Smooth muscle cell (in vitro differentiated cells): Measurements from ENCODE around the gene HSPA8. TPM values are rescaled to one million over a fixed set of nuclear protein-coding genes. Genes with fewer than 3 reads are reported as not detected.

Experiments used
- DNase-seq: peaks from one replicate; lab custom pipeline; 2025; ENCODE audit not compliant: unreplicated experiment; lab: John Stamatoyannopoulos, UW
- H2AFZ ChIP-seq: fragments of 200-600 bp; sonication (generic); 2 replicates; pipeline ENCODE4 v1.6.0; 2016; ENCODE audit warnings: antibody characterized with exemption, low read depth, mild to moderate bottlenecking
- H3F3A ChIP-seq: fragments of 200-600 bp; sonication (generic); 2 replicates; pipeline ENCODE4 v1.6.0; 2017; ENCODE audit warnings: antibody characterized with exemption, low read depth
- H3K27ac ChIP-seq: fragments of 200-600 bp; sonication (generic); 2 replicates; pipeline ENCODE4 v1.5.1; 2016; ENCODE audit warnings: low read depth, mild to moderate bottlenecking
- H3K27me3 ChIP-seq: fragments of 200-600 bp; sonication (generic); 2 replicates; pipeline ENCODE4 v1.6.1; 2016; ENCODE audit warnings: low read depth, mild to moderate bottlenecking
- H3K36me3 ChIP-seq: fragments of 200-600 bp; sonication (generic); 2 replicates; pipeline ENCODE4 v1.5.1; 2016; ENCODE audit warnings: low read depth
- H3K4me1 ChIP-seq: fragments of 200-600 bp; sonication (generic); 2 replicates; pipeline ENCODE4 v1.5.1; 2016; ENCODE audit warnings: low read depth
- H3K4me2 ChIP-seq: fragments of 200-600 bp; sonication (generic); 2 replicates; pipeline ENCODE4 v1.6.0; 2016; ENCODE audit warnings: mild to moderate bottlenecking
- H3K4me3 ChIP-seq: fragments of 200-600 bp; sonication (generic); 2 replicates; pipeline ENCODE4 v1.5.1; 2016; ENCODE audit warnings: mild to moderate bottlenecking
- H3K79me2 ChIP-seq: fragments of 200-600 bp; sonication (generic); 2 replicates; pipeline ENCODE4 v1.6.0; 2016; ENCODE audit warnings: low read depth, mild to moderate bottlenecking
- H3K9ac ChIP-seq: fragments of 200-600 bp; sonication (generic); 2 replicates; pipeline ENCODE4 v1.6.0; 2016; ENCODE audit warnings: low read depth
- H3K9me3 ChIP-seq: fragments of 200-600 bp; sonication (generic); replicated peaks from 2 replicates; pipeline ENCODE4 v1.5.1; 2016; ENCODE audit warnings: low read depth
- H4K20me1 ChIP-seq: fragments of 200-600 bp; sonication (generic); 2 replicates; pipeline ENCODE4 v1.6.0; 2016; ENCODE audit warnings: low read depth
- WGBS: methylation state at CpG from one replicate; pipeline ENCODE4 v1.1.7; 2016; ENCODE audit warnings: low lambda C conversion rate; 5-methylcytosine and 5-hydroxymethylcytosine counted together
- polyA plus RNA-seq: library from polyadenylated mRNA; unstranded; fragments of >200 nt; fragmentation: Nextera tagmentation; extraction: Ambion mirVana; gene quantifications from 2 replicates; pipeline ENCODE4 v1.2.1, GENCODE V29; 2016
- total RNA-seq: library from RNA; depleted of rRNA; stranded (reverse); fragments of >200 nt; gene quantifications from 2 replicates; pipeline ENCODE4 v1.2.3, GENCODE V29; 2014
- TF ChIP-seq, protein P1 (sequence below): fragments of 200-600 bp; sonication (generic); IDR thresholded peaks from 2 replicates; pipeline ENCODE4 v1.5.1; 2017; ENCODE audit warnings: borderline replicate concordance, mild to moderate bottlenecking, antibody characterized with exemption; ENCODE audit not compliant: insufficient read depth, poor library complexity, severe bottlenecking

Gene HSPA8
- total and polyA plus RNA-seq, 2 experiments from 2014 or later, result 449 to 1,497 TPM

DNA sequence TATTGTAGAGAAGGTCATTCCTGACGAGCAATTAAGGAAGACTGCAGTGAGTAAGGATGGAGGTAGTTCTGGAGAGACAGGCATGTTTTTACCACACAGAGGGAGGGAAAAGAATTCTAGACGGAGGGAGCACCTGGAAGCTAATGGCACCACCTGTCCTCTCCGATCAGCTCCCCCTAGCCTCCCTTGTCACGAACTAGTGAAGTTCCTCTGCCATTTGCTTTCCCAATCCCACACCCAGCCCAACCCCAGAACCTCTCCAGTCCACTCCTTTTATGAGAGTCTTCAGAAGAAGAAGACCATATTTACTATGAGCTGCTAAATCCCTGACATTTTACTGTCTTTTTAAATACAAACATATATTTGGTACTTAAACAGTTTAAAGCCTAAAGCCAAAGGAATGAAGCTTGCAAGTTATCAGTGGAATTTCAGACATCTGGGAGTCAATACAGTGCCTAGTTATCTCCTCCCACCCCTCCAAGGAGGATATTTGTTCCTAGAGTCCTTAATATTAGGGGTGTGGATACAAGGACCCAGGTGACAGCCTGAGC is 46.1 kb upstream of the HSPA8 start:
- DNase-seq, result no peak
- 63% methylated on average over 4 of the region's 4 CpGs for WGBS
- Histone ChIP-seq H2AFZ (no peak overlapping the region), H3K36me3 (no peaks in the 10 kb centered on the region), H3K9ac (no peak overlapping the region), H3K27ac (peak overlapping the region; percentile 31), H3F3A (peaks cover 4% of the 10 kb centered on the region), H3K4me3 (no peak overlapping the region), H3K9me3 (no peaks in the 10 kb centered on the region), H3K4me1 (peaks cover 4% of the 10 kb centered on the region), H4K20me1 (peaks cover 20% of the 10 kb centered on the region), H3K79me2 (peaks cover 21% of the 10 kb centered on the region), H3K4me2 (peak overlapping the region; percentile 49), H3K27me3 (no peaks in the 10 kb centered on the region)
- TF ChIP-seq, protein P1, sequence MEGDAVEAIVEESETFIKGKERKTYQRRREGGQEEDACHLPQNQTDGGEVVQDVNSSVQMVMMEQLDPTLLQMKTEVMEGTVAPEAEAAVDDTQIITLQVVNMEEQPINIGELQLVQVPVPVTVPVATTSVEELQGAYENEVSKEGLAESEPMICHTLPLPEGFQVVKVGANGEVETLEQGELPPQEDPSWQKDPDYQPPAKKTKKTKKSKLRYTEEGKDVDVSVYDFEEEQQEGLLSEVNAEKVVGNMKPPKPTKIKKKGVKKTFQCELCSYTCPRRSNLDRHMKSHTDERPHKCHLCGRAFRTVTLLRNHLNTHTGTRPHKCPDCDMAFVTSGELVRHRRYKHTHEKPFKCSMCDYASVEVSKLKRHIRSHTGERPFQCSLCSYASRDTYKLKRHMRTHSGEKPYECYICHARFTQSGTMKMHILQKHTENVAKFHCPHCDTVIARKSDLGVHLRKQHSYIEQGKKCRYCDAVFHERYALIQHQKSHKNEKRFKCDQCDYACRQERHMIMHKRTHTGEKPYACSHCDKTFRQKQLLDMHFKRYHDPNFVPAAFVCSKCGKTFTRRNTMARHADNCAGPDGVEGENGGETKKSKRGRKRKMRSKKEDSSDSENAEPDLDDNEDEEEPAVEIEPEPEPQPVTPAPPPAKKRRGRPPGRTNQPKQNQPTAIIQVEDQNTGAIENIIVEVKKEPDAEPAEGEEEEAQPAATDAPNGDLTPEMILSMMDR, result no peak

DNA sequence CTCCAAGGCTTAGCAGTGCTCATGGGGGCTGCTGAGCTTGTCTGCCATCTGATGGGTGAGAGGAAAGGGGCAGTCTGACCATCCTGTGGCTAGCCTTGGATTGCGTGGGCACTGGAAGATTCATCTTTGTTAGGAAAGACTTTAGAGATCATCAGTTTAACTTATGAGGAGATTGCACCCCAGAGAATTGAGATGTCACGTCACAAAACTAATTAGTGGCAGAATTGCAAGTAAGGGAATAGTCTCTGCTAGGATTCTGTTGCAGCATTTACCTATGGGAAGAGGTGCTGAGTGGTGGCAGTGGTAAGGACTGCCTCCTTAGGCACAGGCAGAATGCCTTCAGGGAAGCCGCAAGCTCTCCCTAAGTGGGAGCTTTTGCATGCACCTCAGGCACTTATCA is 42.8 kb upstream of the HSPA8 start:
- no peak overlapping the region for H3K9ac ChIP-seq
- no peaks in the 10 kb centered on the region for H3K9me3 ChIP-seq
- no peaks in the 10 kb centered on the region for H3K36me3 ChIP-seq
- no peaks in the 10 kb centered on the region for H3K4me1 ChIP-seq
- H2AFZ ChIP-seq, result no peak overlapping the region
- H3F3A ChIP-seq, result no peaks in the 10 kb centered on the region
- no peak overlapping the region for H3K4me2 ChIP-seq
- H4K20me1 ChIP-seq, result peaks cover 47% of the 10 kb centered on the region
- WGBS, result 95% methylated on average over 3 of the region's 3 CpGs
- TF ChIP-seq, protein P1, result no peak
- H3K79me2 ChIP-seq, result peaks cover 13% of the 10 kb centered on the region
- H3K27me3 ChIP-seq, result no peaks in the 10 kb centered on the region
- no peak for DNase-seq
- H3K4me3 ChIP-seq, result no peak overlapping the region
- no peak overlapping the region for H3K27ac ChIP-seq

DNA sequence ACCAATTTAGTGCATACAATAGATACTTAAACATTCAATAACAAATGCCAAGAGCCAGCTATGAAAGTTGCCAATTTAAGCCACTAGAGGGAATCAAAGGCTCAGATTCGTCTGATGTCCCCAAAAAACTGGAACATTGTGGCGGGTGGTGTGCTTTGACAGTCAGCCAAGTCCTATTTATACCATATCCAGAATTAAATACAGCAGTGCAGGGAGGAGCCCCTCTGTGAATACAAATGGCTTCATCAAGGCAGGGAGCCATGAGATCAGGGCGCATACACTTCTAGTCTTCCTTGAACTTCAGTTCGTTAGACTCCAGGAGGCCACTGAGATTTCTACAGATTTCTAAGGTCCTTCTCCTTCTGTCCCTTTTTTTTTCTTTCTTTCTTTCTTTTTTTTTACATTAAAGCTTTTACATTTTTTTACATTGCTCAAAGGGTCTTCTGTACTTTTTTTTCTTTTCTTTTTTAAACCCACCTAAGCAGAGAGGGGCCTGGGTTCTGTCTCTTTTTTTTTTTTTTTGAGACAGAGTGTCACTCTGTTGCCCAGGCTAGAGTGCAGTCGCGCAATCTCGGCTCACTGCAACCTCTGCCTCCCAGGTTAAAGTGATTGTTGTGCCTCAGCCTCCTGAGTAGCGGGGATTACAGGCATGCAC is 41.5 kb upstream of the HSPA8 start:
- H3K27ac ChIP-seq, result no peak overlapping the region
- peaks cover 58% of the 10 kb centered on the region for H4K20me1 ChIP-seq
- H3F3A ChIP-seq, result no peaks in the 10 kb centered on the region
- H3K4me3 ChIP-seq, result no peak overlapping the region
- H3K4me2 ChIP-seq, result no peak overlapping the region
- no peaks in the 10 kb centered on the region for H3K27me3 ChIP-seq
- H3K4me1 ChIP-seq, result no peaks in the 10 kb centered on the region
- no peak overlapping the region for H2AFZ ChIP-seq
- WGBS, result 77% methylated on average over 8 of the region's 8 CpGs
- H3K9ac ChIP-seq, result no peak overlapping the region
- no peaks in the 10 kb centered on the region for H3K36me3 ChIP-seq
- peaks cover 13% of the 10 kb centered on the region for H3K79me2 ChIP-seq
- DNase-seq, result no peak
- no peaks in the 10 kb centered on the region for H3K9me3 ChIP-seq
- TF ChIP-seq, protein P1, result peak; percentile 56
